Measurements from ENCODE around the gene ZBTB47. TPM values are rescaled to one million over a fixed set of nuclear protein-coding genes. Genes with fewer than 3 reads are reported as not detected.

ZBTB47 gene
- total RNA-seq, 1 donor from 2014 or later = 69.3 TPM

- TF ChIP-seq CTCF (IDR thresholded peaks at IDR 0.05) = no peak
- Histone ChIP-seq H3K27me3 (no peaks in the 10 kb centered on the region), H3K4me3 (no peak within 1 kb of the TSS), H3K4me1 (peaks cover 0 to 2% of the 10 kb centered on the region in 2 donors), H3K9me3 (no peaks in the 10 kb centered on the region), H3K36me3 (no peaks in the 10 kb centered on the region), H3K27ac (no peak within 1 kb of the TSS)
- peak in 1 of 2 donors; percentile 60 for DNase-seq (ENCODE audit: low spot score in 2 of 2)
- intact Hi-C loops (cut with DNase I) = no loop called here
These were observed 48.8 kb downstream of the ZBTB47 start, which contains the start of gene HHATL for GRCh38 chr3:42702066-42702951. Gene HHATL, minus strand, starts transcription at chr3:42702798. Its CDS starts 1,972 bp downstream, at chr3:42700826.

DNA sequence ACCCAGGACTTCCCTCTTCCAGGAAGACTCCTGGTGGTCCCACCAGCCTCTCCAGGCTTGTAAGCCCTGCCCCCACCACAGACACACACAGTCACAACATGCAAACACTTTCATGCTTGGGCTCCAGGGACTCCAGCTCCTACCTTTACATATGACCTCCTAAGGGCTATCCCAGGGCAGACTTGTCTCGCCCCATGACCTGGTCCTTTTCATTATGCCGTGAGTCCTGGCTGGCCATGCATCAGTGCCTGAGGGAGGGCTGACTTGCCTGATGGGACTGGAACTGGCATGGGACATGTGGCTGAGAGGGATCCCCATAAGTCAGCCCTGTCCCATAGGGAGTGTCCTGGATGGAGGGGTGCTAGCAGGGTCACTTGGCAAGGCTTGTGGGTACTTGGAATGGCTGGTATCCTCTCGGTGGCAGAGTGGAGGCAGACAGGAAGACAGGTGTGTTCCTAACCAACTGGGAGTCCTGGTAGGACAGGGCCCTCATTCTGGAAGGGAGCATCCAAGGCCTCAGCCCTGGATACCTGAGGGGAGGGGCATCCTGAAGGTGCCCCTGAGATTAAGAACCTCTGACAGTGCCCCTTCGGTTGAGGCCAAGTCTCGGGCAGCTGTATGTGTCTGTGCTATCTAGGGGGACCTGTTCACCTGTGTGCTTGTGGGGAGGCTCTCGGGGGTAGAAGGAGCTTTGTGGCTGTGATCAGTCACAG is 49.6 kb downstream of the ZBTB47 start:
- Histone ChIP-seq H3K27me3 (no peaks in the 10 kb centered on the region), H3K4me1 (peaks cover 0 to 2% of the 10 kb centered on the region in 2 donors), H3K27ac (no peak overlapping the region), H3K4me3 (no peak overlapping the region), H3K36me3 (no peaks in the 10 kb centered on the region), H3K9me3 (no peaks in the 10 kb centered on the region)
- peak in 1 of 2 donors; percentile 41 for DNase-seq (ENCODE audit: low spot score in 2 of 2)
- TF ChIP-seq CTCF (IDR thresholded peaks at IDR 0.05) = no peak
- intact Hi-C loops (cut with DNase I) = no loop called here

GRCh38 chr3:42703695-42704025 is 50.2 kb downstream of the ZBTB47 start:
- Histone ChIP-seq H3K36me3 (no peaks in the 10 kb centered on the region), H3K9me3 (no peaks in the 10 kb centered on the region), H3K4me1 (peaks cover 0 to 2% of the 10 kb centered on the region in 2 donors), H3K27ac (no peak overlapping the region), H3K27me3 (no peaks in the 10 kb centered on the region), H3K4me3 (no peak overlapping the region)
- TF ChIP-seq CTCF (IDR thresholded peaks at IDR 0.05) = no peak
- intact Hi-C loops (cut with DNase I) = no loop called here
- peak in 1 of 2 donors; percentile 56 for DNase-seq (ENCODE audit: low spot score in 2 of 2)

- Histone ChIP-seq H3K9me3 (no peaks in the 10 kb centered on the region), H3K27me3 (no peaks in the 10 kb centered on the region), H3K27ac (no peak overlapping the region), H3K36me3 (no peaks in the 10 kb centered on the region), H3K4me3 (no peak overlapping the region), H3K4me1 (peaks cover 0 to 2% of the 10 kb centered on the region in 2 donors)
- peak in 1 of 2 donors; percentile 50 for DNase-seq (ENCODE audit: low spot score in 2 of 2)
- no peak for TF ChIP-seq CTCF (IDR thresholded peaks at IDR 0.05)
- intact Hi-C loops (cut with DNase I) = no loop called here
These were observed 50.8 kb downstream of the ZBTB47 start for GRCh38 chr3:42704136-42704841.

DNA sequence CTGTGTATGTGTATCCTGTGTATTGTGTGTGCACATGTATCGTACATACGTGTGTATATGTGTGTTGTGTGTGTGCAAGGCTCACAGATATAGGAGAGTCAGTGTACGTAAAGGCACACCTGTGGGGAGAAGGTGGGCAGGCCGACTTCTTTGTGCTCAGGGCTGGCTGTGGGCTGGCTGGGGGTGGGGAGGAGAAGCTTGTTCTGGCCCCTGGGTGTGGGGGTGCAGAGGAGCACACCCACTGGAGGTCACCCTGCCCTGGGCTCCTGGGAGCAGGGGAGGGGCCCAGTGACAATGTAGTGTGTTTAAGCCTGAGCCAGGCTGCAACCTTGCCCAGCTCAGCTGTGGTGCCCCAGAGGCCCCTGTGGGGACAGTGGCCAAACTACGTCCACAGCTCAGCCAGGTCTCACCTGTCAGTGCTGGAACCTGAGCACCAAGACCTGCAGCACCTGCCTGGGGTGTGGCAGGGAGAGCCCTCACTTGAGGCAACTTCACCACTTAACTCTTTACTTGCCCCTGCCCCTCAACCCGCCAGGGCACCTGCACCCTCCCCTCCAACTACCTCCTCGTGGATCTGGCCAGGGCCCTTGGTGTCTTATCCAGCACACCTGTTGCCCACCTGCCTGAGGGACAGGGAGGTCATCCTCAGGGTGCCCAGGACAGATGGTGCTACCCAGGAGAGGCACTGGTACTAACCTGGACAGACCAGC is 51.7 kb downstream of the ZBTB47 start:
- Histone ChIP-seq H3K4me1 (peaks cover 0 to 2% of the 10 kb centered on the region in 2 donors), H3K9me3 (no peaks in the 10 kb centered on the region), H3K36me3 (no peaks in the 10 kb centered on the region), H3K4me3 (no peak overlapping the region), H3K27ac (no peak overlapping the region), H3K27me3 (no peaks in the 10 kb centered on the region)
- peak in 1 of 2 donors; percentile 37 for DNase-seq (ENCODE audit: low spot score in 2 of 2)
- intact Hi-C loops (cut with DNase I) = no loop called here
- TF ChIP-seq CTCF (IDR thresholded peaks at IDR 0.05) = no peak

Measured in ascending aorta (tissue), 2 donors.